ENCODE results near the gene MAP1LC3B.

Gene MAP1LC3B

DNA sequence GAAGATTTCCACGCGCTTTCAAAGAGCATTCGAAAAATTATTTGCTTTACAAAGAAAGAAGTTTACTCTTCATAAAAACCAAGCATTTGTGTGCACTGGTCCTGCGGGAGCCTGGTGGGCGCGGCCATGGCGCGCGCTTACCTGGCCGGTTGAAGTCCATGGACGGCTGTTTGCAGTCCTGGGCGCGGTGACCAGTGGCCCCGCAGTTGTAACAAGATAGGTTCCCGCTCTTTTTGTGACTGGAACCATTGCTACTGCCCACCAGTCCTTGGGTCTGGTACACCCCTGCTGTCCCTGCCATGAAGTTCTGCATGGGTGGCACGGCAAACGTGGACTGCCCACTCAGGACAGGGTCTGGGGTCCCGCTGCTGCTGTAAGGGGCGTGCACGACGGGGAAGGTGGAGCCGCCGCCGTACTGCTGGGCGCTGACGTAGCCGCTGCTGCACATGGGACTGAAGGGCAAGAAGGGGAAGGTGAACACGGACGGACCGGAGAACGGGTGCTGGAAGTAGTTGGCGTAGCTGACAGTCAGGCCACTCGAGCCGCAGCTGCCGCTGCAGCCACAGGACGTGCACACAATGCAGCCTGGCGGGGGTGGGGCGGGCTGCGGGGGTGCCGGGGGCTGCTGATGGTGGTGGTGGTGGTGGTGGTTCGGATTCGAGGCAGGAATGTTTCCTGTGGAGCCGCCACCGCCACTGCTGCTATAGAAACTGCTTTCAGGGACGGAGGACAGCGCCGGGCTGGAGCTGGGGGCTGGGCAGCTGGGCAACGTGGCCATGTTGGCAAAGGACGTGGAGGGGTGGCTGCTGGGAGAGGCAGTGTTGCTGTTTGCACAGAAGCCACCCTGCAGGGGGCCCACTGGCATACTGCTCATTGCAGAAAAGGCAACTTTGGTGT, 19.5 kb downstream of the MAP1LC3B start:
- no peak for DNase-seq

GRCh38 chr16:87412371-87412995, 20.3 kb downstream of the MAP1LC3B start:
- DNase-seq = no peak

GRCh38 chr16:87412996-87413421, 20.9 kb downstream of the MAP1LC3B start:
- no peak for DNase-seq

GRCh38 chr16:87414251-87414680, 22.1 kb downstream of the MAP1LC3B start:
- no peak for DNase-seq

DNA sequence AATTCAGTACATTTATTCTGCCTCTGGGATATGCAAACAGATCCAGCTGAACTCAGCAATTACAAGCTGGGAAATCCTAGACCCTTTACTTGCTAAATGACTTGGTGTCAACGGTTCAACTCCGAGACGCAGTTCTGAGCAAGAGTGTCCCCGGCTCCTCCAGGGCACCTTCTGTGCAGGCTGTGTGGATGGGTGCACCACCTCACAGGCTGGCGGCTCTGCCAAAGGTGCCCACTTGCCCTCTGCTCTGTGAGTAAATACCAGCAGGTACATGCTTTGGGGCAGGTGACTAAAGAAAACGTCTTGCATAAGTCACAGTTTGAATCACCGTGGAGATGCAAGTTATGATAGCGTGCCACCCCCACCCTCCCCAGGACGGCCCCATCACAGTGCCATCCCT, 23.3 kb downstream of the MAP1LC3B start:
- no peak for DNase-seq

DNA sequence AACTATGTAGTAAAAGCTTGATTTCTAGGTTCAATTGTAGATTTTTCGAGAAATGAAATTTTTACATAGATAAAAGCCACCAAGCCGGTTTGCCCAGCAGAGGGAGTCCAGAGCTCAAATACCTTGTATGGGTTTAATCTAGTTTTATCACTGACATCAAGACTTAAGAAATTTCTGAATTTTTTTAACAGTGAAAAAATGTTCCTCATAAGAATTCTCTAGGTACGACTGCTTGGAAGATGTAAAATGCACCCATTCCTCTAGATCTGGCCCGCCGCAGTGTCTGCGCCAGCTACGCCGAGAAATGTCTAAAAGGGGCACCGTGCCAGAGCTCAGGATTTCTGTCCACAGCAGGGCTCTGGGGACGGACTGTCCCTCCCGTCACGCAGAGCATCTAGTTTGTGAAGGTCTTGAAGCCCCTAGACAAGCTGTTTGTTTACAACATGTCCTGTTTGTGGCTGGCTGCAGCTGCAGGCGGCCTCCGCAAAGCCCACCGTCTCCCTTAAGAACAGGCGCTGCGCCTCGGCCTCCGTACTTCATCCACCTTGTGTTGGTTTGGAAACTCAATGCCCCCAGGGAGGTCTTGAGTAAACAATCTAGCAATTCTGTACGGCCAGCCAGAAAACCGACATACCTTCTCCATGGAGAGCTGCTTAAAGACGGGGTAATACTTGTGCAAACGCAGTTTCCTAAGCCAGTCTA, 24.8 kb downstream of the MAP1LC3B start:
- no peak for DNase-seq

DNA sequence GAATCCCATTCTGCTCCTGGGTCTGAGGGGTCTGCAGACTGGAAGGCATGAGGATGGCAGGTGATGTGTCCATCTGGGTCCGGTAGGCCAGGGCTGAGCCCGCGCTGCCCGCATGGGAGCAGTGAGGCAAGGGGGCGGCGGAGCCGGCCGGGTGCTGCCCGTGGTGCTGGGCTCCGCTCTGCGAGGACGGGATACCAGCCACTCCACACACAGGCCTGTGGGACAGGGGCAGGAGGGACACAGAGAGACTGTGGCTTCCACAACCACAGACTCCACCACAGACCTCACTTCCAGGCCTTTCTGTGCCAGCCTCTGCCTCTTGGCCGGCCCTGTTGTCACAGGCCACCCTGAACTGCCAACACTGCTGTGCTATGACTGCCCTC, 25.4 kb downstream of the MAP1LC3B start:
- no peak for DNase-seq

- no peak for DNase-seq
Measured at GRCh38 chr16:87418216-87418615, 26.1 kb downstream of the MAP1LC3B start.

DNA sequence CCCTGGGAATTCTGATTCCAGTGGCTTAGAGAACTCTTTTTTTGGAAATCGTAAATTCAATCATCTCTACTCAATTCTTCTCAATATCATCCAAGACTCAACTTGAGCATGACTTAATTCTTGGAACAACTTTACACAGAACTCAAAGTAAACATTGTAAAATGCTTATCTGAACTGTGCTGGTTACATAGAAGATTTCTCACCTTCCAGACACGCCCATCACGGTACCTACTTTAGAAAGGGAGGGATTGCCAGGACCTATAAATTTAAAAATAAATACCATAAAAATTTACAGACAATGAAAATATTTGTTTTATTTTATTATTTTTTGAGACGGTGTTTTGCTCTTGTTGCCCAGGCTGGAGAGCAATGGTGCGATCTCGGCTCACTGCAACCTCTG, 26.5 kb downstream of the MAP1LC3B start:
- DNase-seq = no peak

GRCh38 chr16:87420026-87421002, 28.2 kb downstream of the MAP1LC3B start:
- DNase-seq = no peak

GRCh38 chr16:87421003-87421912, 29.1 kb downstream of the MAP1LC3B start:
- DNase-seq = no peak

DNA sequence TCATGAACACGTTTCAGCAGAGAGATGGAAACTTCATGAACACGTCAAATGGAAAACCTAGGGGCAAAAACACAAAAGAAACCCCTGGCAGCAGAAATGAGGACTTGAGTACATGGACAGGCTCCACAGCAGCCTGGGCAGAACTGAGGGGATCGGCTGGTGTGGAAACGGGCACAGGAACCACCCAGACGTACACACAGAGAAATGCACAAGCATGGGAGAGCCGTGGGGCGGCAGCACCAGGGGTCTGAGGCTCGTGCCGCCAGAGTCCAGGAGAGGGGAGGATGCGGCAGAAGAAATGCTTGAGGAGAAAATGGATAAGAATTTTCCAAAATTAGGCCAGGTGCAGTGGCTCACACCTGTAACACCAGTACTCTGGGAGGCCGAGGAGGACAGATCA, 30.0 kb downstream of the MAP1LC3B start:
- DNase-seq = no peak

DNA sequence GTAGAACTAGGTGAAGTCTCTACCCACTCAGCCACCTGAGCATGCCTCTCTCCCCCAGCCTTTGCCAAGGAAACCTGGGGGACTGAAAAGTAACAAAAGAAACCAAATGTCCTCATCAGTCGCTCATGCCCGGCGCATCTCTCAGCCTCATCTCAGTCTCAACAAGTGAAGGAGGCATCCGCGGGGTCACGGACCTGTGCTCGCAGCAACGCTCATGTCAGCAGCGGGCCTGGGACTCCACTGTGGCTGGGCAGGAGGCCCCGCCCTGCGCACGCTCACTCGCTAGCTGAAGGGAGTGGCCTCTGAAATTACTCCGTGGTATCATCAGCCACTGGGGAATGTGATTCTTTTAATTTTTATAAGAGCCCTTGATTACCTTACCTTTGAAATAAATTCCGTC, 31.3 kb downstream of the MAP1LC3B start:
- no peak for DNase-seq

- DNase-seq = no peak
Measured at GRCh38 chr16:87424266-87424665, 32.1 kb downstream of the MAP1LC3B start.

GRCh38 chr16:87425941-87426340, 33.8 kb downstream of the MAP1LC3B start:
- DNase-seq = no peak

DNA sequence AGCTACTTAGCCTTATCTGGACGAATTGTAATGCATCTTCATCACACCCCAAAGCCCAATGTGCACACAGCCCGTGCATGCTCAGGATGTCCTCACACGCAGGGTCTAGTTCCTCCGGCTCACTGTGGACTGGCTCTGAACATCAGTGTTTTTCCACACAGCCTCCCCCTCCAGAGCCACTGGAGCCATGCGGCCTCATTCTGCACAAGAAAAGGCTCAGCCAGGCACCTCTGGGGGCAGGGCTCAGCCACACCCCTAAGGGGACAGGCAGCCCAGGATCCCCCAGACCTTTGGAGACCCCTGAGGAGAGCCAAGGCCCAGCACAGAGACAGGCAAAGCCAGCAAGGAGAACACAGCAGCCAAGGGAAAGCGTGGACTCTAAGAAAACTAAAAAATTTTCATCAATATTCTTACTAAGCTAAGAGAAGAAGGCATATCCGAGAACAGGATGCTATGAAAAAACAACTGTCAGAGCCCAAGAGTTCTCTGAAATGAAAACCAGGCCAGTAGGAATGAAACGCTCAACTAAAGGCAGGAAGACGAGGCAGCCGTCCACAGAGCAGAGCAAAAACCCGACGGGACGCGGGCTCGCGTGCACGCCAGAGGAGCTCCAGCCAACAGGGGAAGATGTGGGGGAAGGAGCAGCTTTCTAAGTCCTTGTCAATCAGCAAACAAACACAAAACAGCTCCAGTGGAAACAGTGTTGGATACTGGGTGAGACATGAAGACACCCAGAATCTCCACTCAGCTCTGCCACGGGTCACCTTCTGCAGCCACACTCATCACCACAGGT, 34.5 kb downstream of the MAP1LC3B start:
- DNase-seq = no peak

GRCh38 chr16:87431926-87432325, 39.8 kb downstream of the MAP1LC3B start:
- DNase-seq = no peak

- no peak for DNase-seq
Measured at GRCh38 chr16:87432330-87432915, 40.3 kb downstream of the MAP1LC3B start.

DNA sequence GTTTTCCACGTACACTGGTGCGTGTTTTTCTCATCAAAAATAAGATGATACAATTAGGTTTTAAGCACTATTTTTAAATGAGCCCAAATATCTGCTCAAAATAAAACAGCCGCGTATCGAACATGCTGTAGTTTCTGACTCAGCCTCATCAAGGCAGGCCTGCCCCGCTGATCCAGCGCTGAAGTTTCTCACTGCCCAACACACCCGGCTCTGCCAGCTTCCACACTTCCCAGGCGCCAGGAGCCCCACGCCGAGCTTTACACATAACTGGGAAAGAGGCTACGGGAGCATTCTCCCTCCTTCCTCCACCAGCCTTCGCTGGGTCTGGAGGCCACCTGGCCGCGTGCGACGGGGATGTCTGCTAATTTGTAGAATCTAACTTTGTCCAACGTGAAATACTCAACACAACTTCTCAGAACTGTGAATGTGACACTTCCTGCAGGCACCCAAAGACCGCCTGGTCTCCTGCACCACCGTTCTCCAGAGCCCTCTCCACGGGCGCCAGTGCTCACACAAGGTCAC, 42.1 kb downstream of the MAP1LC3B start:
- DNase-seq = no peak
